Upper lobe of left lung (tissue), 6 donors: ENCODE results near the gene PPM1F. TPM values are rescaled to one million over a fixed set of nuclear protein-coding genes. Genes with fewer than 3 reads are reported as not detected.

ENCODE experiments used
- ATAC-seq, 2 donors: fragments of 200-7000 bp; cut with Tn5 transposase; one replicate each; pipeline ENCODE4 v1.9.1; 2022; ENCODE audit warnings: mild to moderate bottlenecking in 2 of 2, moderate library complexity in 2 of 2; ENCODE audit not compliant: low FRiP score in 2 of 2
- DNase-seq, 2 donors: peaks; one replicate each; pipeline ENCODE4 v3.0.0-alpha.2; 2019 to 2020
- H3K27ac ChIP-seq, 4 donors: fragments of 200-600 bp; sonication (generic); one replicate each; pipeline ENCODE4 v1.5.1; 2016 to 2019
- H3K27me3 ChIP-seq, 4 donors: fragments of 200-600 bp; sonication (generic); one replicate each; pipeline ENCODE4 v1.5.1; 2017 to 2019
- H3K36me3 ChIP-seq, 4 donors: fragments of 200-600 bp; sonication (generic); one replicate each; pipeline ENCODE4 v1.5.1; 2016 to 2019
- H3K4me1 ChIP-seq, 4 donors: fragments of 200-600 bp; sonication (generic); one replicate each; pipeline ENCODE4 v1.5.1; 2018 to 2019
- H3K4me3 ChIP-seq, 4 donors: fragments of 200-600 bp; sonication (generic); one replicate each; pipeline ENCODE4 v1.5.1; 2017 to 2019; ENCODE audit warnings: mild to moderate bottlenecking in 2 of 4, moderate library complexity in 1 of 4
- H3K9me3 ChIP-seq, 4 donors: fragments of 200-600 bp; sonication (generic); one replicate each; pipeline ENCODE4 v1.5.1; 2018 to 2019
- EP300 ChIP-seq, 4 donors: sonication (generic); formaldehyde crosslinking; IDR thresholded peaks; one replicate each; pipeline ENCODE4 v1.5.1; 2017; ENCODE audit warnings: antibody characterized with exemption in 4 of 4, control low read depth in 2 of 4
- POLR2A ChIP-seq, 4 donors: fragments of 450-650 bp; IDR thresholded peaks; one replicate each; pipeline ENCODE4 v1.5.1; 2016 to 2017; ENCODE audit warnings: antibody characterized with exemption in 4 of 4, mild to moderate bottlenecking in 2 of 4
- POLR2AphosphoS5 ChIP-seq, 2 donors: sonication (generic); formaldehyde crosslinking; IDR thresholded peaks; one replicate each; pipeline ENCODE4 v1.5.1; 2017; ENCODE audit warnings: antibody characterized with exemption in 2 of 2
- WGBS, 2 donors: methylation state at CpG; one replicate each; pipeline ENCODE4 v1.1.5; 2017 to 2018; 5-methylcytosine and 5-hydroxymethylcytosine counted together
- total RNA-seq, 6 donors: library from RNA; depleted of rRNA in 4 of 6; stranded (reverse); fragments of >200 nt in 4 of 6; gene quantifications; one replicate each; pipeline versions ENCODE4 v1.1.0 to v1.2.1, GENCODE V29; 2016 to 2021
- TF ChIP-seq, protein P1 (sequence below), 6 experiments: fragments of 450-650 bp in 4 of 6; fragments of 200-600 bp in 2 of 6; sonication (generic) in 2 of 6; IDR thresholded peaks; one replicate each; pipeline ENCODE4 v1.5.1; 2016 to 2019; ENCODE audit warnings: antibody characterized with exemption in 6 of 6
- donor health status: DM: no; HTN: no; CAD: no; lungs with moderate emphysema.
- donor health status: DM: no; HTN: yes; CAD: no; lungs with severe emphysema.

The PPM1F gene
- total RNA-seq, 6 donors from 2014 or later: 21.0 to 85.3 (median 33.2) TPM

DNA sequence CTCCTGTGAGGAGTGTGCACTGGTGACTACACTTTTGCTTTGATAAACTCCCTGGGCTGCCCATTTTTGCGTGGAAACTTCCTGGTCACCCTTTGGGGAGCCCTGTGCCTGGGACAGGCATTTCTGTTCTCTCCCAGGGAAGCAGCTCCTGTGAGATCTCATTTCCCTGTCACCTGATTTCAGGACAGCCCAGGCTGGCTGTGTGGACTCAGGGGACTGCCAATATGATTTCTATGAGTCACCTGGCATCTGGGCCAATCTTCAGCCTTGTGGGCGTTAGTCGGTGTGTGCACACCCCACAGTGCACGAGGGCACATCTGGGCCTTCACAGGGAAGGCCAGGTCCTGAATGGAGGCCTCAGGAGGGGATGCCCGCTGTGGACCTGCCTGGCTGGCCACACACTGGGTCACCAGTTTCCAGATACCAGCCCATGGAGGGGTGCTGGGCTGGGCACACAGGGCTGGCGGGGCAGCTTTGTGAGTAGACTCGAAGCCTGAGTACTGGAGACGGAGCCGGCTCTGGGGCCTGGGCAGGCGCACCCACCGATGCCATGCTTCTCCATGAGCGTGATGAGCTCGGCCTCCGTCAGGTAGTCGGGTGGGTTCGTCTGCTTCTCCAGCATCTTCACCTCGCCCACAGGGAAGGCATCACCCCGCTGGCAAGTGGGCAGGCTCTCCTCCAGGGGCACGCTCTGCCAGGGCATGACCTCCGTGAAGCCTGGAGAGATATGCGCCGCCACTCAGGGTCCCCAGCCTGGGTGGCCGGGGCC lies 9.4 kb upstream of the PPM1F start:
- no peaks in the 10 kb centered on the region for H3K27me3 ChIP-seq
- H3K9me3 ChIP-seq: no peaks in the 10 kb centered on the region
- no peak for ATAC-seq
- no peaks in the 10 kb centered on the region for H3K4me1 ChIP-seq
- no peak for TF ChIP-seq POLR2A (IDR thresholded peaks at IDR 0.05)
- TF ChIP-seq EP300 (IDR thresholded peaks at IDR 0.05): no peak
- TF ChIP-seq, protein P1, sequence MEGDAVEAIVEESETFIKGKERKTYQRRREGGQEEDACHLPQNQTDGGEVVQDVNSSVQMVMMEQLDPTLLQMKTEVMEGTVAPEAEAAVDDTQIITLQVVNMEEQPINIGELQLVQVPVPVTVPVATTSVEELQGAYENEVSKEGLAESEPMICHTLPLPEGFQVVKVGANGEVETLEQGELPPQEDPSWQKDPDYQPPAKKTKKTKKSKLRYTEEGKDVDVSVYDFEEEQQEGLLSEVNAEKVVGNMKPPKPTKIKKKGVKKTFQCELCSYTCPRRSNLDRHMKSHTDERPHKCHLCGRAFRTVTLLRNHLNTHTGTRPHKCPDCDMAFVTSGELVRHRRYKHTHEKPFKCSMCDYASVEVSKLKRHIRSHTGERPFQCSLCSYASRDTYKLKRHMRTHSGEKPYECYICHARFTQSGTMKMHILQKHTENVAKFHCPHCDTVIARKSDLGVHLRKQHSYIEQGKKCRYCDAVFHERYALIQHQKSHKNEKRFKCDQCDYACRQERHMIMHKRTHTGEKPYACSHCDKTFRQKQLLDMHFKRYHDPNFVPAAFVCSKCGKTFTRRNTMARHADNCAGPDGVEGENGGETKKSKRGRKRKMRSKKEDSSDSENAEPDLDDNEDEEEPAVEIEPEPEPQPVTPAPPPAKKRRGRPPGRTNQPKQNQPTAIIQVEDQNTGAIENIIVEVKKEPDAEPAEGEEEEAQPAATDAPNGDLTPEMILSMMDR (IDR thresholded peaks at IDR 0.05): no peak
- TF ChIP-seq POLR2AphosphoS5 (IDR thresholded peaks at IDR 0.05): no peak
- 92 to 93% methylated on average over 10 to 22 of the region's 23 CpGs for WGBS, 2 donors
- DNase-seq: no peak
- no peak overlapping the region for H3K27ac ChIP-seq
- no peak overlapping the region for H3K4me3 ChIP-seq
- peaks cover 28 to 94% (median 77%) of the 10 kb centered on the region in 4 donors for H3K36me3 ChIP-seq

DNA sequence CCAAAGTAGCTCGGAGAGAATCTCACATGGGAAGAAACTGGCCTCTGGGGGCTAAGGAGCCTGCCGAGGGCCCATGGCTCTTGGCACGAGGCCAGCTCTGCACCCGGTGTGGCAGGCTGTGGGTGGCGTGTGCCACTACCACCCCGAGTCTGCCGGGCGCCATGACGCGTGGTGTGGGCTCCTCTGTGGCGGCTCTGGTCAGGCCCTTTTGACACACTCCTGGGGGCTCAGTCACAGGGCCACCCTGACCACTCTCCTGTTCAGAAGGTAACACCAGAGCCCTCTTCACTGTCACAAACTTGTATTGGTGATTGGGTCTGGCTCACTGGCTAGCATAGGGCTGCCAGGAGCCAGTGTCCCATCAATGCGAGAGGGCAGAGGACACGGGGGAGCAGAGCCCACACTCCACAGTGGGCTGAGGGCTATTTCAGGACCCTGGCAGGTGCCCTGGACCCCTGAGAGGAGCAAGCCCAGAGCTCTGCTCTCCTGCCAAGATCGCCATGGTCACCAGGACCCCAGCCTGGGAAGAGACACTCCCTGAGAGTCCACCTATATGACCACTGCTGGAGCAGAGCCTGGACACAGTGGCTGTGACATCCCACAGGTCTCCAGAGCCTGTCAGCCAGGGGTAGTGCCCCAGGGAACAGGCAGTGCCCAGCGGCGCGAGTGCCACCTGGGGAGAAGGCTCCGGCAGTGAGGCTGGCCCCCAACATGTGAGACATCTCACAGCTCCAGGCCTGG lies 8.6 kb upstream of the PPM1F start:
- TF ChIP-seq EP300 (IDR thresholded peaks at IDR 0.05) (no peak), POLR2AphosphoS5 (IDR thresholded peaks at IDR 0.05) (no peak)
- TF ChIP-seq, protein P1 (IDR thresholded peaks at IDR 0.05): no peak
- Histone ChIP-seq H3K27ac (no peak overlapping the region), H3K4me3 (no peak overlapping the region), H3K9me3 (no peaks in the 10 kb centered on the region), H3K4me1 (no peaks in the 10 kb centered on the region), H3K27me3 (no peaks in the 10 kb centered on the region), H3K36me3 (peaks cover 23 to 86% (median 69%) of the 10 kb centered on the region in 4 donors)
- DNase-seq: no peak
- WGBS, 2 donors: 80 to 93% methylated on average over 2 to 18 of the region's 18 CpGs
- ATAC-seq: no peak

DNA sequence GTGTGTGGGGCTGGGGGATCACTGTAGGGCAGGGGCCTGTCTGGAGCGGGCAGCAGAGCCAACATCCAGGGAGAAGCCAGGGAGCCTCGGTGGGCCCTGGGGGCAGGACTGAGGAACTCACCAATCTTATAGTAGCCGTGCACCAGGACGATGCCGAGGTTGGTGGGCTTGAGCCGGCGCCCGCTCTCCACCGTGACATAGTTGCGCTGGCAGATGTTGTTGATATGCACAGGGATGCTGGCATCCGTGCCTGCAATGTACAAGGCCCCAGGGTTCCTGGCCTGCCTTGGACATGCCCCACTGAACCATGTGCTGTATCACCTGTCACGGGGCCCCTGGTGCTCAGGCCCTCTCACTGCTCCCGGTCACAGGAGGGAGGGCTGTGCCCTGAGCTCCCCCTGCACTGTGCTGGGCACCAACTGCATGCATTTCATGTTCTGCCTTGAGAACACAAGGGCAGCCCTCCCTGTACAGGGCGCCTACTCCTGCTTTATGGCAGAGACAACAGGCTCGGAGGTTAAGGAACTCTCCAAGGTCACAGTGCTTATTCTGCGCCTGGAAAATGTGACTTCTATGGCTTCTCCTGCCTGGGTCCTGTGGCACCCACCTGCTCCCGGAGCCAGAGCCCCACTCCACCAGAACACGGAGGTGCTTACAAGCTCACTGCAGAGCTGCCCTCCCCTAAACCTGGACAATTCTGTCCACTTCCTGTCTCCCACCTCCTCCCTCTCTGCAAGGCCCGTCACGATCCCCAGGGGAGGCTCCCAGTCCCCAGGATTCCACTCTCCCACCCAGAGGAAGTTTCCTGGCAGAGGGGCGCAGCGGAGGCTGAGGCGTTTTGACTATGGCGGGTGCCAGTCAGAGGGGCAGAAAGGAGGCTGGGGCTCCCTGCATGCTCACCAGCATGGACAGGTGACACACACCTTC lies 7.8 kb upstream of the PPM1F start:
- 90 to 91% methylated on average over 11 to 15 of the region's 24 CpGs for WGBS, 2 donors

More for the DNA sequence above, 7.8 kb upstream of the PPM1F start:
- Histone ChIP-seq H3K27me3 (no peaks in the 10 kb centered on the region), H3K9me3 (no peaks in the 10 kb centered on the region), H3K4me3 (no peak overlapping the region), H3K36me3 (peaks cover 23 to 78% (median 61%) of the 10 kb centered on the region in 4 donors), H3K4me1 (no peaks in the 10 kb centered on the region), H3K27ac (no peak overlapping the region)
- TF ChIP-seq POLR2AphosphoS5 (IDR thresholded peaks at IDR 0.05): no peak
- TF ChIP-seq, protein P1 (IDR thresholded peaks at IDR 0.05): no peak
- no peak for TF ChIP-seq POLR2A (IDR thresholded peaks at IDR 0.05)
- no peak for TF ChIP-seq EP300 (IDR thresholded peaks at IDR 0.05)
- ATAC-seq (no peak), DNase-seq (no peak)
